Measurements from ENCODE around the gene WDR36.

WDR36 gene

DNA sequence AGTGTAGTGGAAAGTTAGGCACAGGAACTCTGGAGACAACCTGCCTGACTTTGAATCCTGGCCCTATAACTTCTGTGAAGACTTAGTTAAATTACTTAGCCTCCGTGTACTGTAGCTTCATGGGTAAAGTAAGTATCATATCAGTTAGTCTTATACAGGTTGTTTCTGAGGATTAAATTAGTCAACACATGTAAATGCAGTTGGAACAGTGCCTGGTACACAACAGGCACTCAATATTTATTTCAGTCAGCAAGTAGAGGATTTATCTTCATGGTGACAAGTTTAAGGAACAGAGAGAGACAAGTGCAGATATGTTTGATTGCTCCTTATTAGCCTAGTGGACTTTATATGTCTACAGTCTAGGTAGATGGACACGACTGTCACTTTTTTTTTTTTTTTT, 17.9 kb upstream of the WDR36 start:
- TF ChIP-seq, protein P1, sequence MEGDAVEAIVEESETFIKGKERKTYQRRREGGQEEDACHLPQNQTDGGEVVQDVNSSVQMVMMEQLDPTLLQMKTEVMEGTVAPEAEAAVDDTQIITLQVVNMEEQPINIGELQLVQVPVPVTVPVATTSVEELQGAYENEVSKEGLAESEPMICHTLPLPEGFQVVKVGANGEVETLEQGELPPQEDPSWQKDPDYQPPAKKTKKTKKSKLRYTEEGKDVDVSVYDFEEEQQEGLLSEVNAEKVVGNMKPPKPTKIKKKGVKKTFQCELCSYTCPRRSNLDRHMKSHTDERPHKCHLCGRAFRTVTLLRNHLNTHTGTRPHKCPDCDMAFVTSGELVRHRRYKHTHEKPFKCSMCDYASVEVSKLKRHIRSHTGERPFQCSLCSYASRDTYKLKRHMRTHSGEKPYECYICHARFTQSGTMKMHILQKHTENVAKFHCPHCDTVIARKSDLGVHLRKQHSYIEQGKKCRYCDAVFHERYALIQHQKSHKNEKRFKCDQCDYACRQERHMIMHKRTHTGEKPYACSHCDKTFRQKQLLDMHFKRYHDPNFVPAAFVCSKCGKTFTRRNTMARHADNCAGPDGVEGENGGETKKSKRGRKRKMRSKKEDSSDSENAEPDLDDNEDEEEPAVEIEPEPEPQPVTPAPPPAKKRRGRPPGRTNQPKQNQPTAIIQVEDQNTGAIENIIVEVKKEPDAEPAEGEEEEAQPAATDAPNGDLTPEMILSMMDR (IDR thresholded peaks at IDR 0.05), result no peak
- no peak for DNase-seq (ENCODE audit: low spot score)
- Histone ChIP-seq H3K4me3 (peak overlapping the region; percentile 73), H3K27ac (no peak overlapping the region)

DNA sequence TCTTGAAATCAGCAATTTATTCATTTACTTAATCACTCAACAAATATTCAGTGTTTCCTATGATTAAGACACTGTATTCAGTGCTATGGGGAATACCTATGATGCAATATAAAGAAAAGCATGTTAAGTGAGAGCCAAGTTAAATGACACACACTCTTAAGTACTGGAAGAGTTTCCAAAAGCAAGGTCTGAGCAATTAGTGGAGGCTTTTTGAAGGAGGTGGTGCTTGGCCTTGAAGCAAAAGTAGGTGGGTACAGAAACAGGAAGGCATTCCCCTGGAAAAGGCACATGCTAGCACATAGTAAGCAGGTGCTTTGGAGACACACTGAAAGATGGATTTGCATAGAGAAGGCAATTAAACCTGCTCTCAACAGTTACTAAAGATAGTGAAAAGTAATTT, 16.6 kb upstream of the WDR36 start:
- Histone ChIP-seq H3K27ac (no peak overlapping the region), H3K4me3 (no peak overlapping the region)
- DNase-seq (ENCODE audit: low spot score), result no peak
- TF ChIP-seq, protein P1 (IDR thresholded peaks at IDR 0.05), result no peak

DNA sequence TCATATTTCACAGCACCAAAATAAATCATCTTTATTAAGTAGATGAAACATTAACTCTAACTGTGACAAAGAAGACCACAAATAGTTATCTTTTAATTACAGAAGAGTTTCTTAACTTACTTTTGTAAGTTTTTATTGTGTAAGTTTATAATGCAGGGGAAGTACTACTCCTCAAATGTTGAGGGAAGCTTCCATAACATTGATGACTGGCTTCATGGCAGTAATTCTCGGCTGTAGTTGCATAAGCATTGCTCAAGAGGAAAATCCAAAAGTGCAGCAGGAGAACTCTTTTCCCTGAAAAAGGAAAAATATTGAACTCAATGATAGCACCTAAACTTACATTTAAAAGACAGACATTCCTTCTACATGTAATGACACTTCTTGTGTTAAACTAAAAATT, 16.1 kb upstream of the WDR36 start:
- TF ChIP-seq, protein P1 (IDR thresholded peaks at IDR 0.05), result no peak
- no peak for DNase-seq (ENCODE audit: low spot score)

DNA sequence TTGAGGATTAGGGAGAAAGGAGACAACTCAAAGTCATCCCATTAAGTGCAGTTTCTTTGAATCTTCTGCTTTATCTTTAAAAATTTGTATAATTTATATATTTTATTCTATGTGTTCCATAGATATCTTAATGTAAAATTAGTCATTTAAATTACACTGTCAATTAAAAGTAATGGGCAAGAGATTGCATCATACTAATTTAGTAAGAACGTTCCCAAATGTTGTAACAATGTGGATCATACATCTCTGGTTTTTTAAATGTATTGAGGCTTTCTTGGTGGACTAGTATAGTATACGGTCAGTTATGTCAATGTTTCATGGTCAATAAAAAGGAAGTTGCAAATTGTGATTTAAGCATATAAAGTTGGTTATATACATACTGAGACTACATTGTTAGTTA, 14.5 kb upstream of the WDR36 start:
- DNase-seq (ENCODE audit: low spot score), result no peak
- H3K27ac ChIP-seq, result no peak overlapping the region
- H3K4me3 ChIP-seq, result no peak overlapping the region
- TF ChIP-seq, protein P1 (IDR thresholded peaks at IDR 0.05), result no peak

More for the DNA sequence above, 16.1 kb upstream of the WDR36 start:
- Histone ChIP-seq H3K27ac (no peak overlapping the region), H3K4me3 (no peak overlapping the region)

DNA sequence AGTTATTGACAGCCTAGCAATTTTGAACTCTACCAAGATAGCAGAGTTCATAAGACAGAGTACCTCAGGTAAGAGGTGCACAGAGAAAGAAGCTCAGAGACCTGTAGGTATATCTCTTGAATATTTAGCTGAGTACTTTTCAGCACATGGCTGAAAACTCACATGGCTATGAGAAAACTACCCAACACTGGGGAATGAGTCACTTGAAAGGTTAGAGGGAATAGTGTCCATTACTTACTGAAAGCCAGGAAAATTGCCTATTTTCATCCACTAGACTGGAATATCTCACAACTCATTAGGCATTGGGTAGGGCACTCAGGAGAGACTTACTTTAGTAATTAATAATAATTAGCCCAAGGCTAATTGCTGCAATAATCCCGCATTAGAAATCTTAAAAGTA, 12.3 kb upstream of the WDR36 start:
- H3K27ac ChIP-seq, result no peak overlapping the region
- H3K4me3 ChIP-seq, result no peak overlapping the region
- no peak for DNase-seq (ENCODE audit: low spot score)
- TF ChIP-seq, protein P1 (IDR thresholded peaks at IDR 0.05), result no peak

DNA sequence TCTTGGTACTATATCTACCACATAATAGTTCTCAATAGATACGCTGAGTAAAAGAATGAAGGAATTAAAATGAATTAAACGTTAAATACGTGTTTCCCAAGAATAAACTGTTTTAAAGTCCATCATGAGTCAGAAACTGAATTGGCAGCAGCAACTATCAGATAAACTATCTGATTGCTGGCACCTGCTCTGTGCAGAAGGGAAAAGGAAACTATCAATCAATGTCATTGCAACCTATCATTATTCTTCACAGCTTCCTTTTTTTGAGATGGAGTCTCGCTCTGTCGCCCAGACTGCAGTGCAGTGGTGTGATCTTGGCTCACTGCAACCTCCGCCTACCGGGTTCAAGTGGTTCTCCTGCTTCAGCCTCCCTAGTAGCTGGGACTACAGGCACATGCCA, 8.8 kb upstream of the WDR36 start:
- no peak for DNase-seq (ENCODE audit: low spot score)
- TF ChIP-seq, protein P1 (IDR thresholded peaks at IDR 0.05), result no peak
- no peak overlapping the region for H3K27ac ChIP-seq
- no peak overlapping the region for H3K4me3 ChIP-seq

DNA sequence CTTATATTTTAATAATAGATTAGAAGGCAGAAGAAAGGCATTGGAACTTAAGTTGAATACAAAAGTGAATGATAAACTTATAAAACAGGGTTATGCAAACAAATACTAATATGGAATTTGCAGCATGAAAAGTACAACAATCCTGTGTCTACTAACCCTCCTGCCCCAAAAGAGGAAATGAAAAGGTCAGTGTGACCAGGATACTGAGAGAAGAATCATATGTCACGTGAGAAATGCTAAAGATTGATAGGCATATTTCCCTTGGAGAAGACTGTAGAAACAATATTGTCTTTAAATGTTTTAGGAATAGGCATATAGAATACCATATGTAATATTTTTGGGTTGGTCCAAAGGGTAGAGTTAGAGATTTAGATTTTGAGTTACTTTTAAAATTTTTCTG, 3.8 kb downstream of the WDR36 start:
- Histone ChIP-seq H3K27ac (no peak overlapping the region), H3K4me3 (no peak overlapping the region)
- DNase-seq (ENCODE audit: low spot score), result no peak
- TF ChIP-seq, protein P1 (IDR thresholded peaks at IDR 0.05), result no peak
